Activated naive CD4-positive, alpha-beta T cell treated with anti-CD3 and anti-CD28 coated beads, Interleukin-2, amount 50 U/mL, for 16 hours (primary cell): ENCODE measurements around the gene HOXD4.

Source experiments
- DNase-seq: peaks from one replicate; pipeline ENCODE4 v3.0.0-alpha.2; 2020

HOXD4 gene

DNA sequence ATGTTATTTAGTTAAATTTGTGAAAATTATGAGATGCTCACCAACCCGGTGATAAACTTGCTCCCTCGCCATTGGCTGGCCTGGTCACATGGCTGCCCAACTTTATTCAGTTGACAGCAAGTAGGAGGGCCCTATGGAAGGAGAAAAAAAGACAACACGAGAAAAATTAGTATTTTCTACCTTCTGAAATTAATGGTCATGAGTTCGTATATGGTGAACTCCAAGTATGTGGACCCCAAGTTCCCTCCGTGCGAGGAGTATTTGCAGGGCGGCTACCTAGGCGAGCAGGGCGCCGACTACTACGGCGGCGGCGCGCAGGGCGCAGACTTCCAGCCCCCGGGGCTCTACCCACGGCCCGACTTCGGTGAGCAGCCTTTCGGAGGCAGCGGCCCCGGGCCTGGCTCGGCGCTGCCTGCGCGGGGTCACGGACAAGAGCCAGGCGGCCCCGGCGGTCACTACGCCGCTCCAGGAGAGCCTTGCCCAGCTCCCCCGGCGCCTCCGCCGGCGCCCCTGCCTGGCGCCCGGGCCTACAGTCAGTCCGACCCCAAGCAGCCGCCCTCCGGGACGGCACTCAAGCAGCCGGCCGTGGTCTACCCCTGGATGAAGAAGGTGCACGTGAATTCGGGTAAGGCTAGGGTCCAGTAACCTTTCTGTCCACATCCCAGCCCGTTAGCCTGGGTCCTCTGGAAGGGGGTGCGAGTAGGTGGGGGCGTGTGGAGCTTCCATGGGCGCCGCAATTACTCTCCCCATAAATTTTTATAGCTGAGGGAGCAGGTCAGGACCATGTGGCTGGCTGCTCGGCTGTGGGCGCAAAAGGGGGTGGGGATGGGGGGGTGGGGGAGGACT is at the start of gene HOXD4:
Gene HOXD4 (plus strand): TSS at position 109 of the 846 bp plus-strand sequence. CDS start 84 bp downstream, at position 193.
- DNase-seq = no peak

DNA sequence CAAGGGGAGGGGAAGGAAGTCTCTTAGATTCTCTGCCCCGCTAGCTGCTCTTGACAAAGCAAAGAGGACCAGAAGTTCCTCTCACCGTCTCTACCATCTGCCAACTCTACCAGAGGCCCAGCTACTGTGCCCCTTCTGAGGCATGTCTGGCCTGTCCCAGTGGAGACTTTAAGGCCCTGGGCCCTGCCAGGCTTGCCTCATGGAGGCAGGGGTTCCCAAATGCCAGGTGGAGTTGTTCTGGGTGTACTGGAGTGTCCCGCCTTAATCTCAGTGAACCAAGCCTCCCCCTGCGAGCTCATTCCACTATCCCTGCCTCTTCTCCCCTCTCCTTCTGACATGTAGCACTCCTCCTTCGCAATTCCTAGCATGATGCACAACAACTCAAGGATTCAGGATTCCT is 49.5 kb upstream of the HOXD4 start:
- no peak for DNase-seq

DNA sequence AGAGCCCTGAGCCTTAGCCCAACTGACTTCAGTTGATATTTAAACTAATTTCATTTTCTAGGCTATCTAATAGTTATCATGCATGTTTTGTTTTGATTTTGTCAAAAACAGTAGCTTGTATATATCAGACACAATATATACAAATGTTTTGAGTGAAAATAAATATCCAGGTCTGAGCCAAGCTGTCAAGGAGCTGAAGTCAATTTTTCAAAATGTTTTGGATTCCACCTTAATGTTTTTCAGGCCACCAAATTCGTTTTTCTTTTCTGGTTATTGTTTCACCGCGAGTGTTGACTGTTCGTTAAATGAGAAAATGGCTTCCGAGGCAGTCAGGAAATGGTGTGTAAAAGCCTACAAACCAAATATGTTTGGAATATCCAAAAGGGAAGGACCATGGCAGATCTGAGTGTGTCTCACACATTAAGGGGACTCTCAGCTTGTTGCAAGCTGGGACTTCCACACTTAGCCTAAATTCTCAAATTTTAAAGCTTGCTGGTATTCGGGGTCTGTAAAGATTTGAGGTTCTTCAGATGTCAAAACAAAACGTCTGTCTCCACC is 49.0 kb upstream of the HOXD4 start:
- no peak for DNase-seq

DNA sequence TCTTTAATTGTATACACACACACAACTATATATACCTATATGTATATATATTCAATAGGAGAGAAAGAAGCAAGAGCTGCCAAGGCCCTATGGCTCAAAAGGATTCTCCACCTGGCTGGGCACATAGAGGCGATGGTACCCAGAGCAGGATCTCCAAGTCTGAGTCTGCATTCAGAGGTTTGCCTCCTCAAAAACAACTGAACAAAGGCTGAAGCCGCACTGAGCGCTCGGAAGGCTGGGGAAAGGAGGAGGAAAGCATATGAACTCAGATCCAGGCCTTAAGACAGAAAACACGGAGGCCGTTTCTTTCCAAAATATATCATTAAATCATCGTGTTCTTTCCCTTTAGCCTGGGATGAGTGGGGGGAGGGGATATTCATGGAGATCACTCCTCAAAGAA is 48.2 kb upstream of the HOXD4 start:
- DNase-seq = no peak

DNA sequence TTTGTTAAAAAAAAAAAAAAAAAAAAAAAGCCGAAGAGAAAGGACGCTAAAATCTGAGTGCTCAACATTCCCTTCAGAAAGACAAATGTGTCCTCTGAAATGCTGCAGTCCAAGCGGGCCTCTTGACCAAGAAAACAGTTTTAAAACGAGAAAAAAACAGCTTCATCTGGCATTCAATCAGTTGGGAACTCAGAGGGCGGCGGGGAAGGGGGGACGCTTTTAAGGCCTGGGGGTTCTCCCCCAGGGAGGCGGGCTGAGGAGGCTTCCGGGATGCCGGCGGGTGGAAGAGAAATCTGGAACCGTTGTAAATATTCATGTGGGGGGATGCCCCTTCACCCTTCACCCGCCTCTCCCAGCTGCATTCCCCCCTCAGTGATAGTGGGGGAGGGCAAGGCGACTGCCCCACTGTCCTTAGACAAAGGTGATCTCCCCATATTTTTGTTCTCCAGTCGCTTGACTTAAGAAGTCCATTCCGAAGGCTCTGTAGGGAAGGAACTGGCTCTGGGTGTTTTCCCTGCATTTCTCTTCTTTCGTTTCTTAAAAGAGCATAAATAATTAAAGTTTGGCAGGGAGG is 47.5 kb upstream of the HOXD4 start:
- no peak for DNase-seq

DNA sequence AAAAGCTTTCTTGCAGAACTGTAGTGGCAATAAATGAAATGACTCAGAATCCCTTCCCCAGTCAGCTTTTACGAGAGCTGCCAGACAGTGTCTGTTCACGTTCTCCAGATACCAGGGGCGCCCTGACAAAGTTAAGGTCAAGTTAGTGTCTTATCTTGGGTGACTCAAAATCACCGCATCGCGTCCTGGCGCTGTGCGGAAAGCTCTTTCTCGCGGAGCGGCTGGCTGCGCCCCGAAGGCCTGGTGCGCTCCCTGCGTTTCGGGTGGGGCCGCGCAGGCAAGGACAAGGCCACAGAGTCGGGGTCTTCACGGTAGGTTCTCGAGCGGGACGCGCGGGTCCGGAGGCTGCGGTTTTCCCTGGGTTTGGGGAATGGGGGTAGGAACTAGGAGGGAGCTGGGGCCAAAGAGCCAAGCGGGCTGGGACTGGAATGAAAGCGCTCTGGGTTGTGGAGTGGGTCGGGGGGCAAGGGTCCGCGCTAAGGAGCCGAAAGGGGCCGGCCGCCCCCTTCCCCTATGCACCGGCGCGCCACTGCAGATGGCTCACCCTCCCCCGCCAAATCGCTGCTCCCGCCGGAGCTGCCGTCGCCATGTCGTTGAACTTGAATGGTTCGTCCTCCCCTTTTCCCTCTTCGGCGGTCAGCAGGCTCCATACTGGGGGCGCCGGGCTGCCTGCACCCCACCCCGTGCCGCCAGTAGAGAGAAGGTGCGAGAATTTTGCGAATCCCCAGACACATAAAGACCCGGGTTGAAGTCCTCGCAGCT is 46.9 kb upstream of the HOXD4 start:
- no peak for DNase-seq

DNA sequence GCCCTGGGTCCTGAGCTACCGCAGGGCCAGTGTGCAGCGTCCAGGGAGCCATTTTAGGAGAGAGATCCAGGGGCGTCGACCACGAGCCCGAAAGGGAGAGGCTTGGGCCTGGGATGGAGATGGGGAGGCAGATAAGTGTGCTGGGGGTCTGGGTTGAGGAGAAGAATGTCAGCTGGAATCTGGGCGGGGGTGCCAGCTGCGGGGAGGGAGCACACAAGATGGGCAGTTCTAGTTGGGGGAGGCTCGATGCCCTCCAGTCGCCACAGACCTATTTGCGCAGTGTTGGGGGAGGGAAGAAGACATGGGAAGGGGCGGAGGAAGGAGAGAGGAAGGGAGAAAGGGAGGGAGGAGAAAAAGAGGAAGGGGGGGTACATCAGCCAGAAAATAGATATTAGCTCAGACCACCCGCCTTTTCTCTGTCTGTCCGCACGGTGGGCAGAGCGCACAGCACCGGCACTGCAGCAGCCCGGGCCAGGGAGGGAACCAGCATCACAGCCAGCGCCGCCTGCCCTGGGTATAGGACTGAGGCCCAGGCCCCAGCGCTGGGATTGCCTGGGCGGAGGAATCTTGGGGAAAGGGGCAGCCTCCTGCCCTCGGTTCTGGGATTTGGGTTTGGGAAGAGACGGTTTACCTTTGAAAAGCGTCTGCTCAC is 46.1 kb upstream of the HOXD4 start:
- DNase-seq = no peak

DNA sequence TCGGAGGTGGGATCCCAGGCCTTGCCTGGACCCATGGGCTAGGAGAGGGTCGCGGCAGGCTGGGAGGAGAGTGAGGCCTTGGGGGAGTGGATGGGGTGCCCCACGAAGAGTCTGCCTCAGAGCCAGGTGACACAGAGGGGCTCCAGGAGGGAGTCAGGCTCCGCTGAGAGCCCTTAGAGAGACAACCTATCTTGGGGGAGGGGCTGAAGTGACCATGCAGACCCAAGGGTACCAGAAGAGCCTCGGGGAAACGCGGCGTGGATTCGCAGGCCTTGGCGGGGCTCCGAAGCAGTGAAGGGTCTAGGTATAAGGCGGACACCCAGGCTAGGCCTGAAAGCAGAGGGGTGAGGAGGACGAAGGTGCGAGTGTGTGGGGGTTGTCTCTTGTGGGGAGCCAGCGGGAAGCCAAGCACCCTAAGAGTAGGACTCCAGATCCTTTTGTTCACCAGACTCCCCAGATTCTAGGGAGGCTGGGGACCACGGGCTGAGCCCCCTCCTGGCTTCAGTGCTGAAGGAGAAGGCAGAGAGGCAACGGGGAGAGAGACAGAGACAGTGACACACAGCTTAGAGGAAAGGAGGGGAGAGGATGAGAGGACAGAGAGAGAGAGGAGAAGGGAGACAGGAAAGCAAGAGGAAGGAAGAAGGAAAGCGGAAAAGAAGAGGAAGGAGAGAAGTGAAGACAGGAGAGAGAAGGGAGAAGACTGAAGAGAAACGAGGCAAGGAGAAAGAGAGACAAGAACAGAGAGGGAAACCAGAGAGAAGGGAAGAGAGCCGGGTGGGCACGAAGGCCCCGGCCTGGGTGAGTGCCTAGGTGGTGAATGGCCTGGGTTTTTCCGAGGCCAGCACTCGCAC is 45.4 kb upstream of the HOXD4 start:
- DNase-seq = no peak

DNA sequence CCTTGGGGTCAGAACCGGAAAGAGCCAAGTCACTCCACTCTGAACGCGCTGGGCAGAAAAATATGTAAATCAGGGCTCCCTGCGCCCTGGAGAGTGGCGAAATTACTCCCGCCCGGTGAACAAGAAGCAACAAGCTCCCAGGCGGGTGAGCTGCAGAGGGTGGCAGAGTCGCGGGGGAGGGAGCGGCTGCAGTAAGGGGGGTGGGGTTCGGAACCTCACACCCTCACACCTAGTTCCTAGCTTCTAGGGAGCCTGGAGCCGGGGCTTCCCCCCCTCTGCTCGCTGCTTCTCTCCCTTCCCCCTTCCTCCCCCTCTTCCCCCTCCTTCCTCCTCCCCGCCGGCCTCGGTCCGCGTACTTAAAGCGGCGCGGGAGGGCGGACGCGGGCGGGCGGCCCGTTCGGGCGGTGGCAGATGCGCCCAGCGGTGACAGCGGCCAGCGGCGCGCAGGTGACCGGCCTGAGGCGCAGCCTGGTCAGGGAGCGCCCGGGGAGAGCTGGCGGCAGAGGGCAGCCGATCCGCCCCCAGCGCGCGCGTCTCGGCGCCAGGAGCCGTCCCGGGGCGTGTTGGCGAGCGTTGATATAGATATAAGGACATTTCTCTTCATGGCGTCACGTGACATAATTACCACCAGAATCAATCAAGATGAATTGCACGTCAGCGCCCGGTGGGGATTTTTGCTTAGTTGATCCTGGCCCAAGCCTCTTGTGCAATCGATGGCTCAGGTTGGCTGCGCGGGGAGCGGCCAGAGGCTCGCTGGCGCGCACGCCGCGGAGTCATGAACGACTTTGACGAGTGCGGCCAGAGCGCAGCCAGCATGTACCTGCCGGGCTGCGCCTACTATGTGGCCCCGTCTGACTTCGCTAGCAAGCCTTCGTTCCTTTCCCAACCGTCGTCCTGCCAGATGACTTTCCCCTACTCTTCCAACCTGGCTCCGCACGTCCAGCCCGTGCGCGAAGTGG is 44.5 kb upstream of the HOXD4 start, which contains the start of gene HOXD11:
Gene HOXD11 (plus strand): TSS at position 700 of the 959 bp plus-strand sequence. CDS start 76 bp downstream, at position 776.
- no peak for DNase-seq

DNA sequence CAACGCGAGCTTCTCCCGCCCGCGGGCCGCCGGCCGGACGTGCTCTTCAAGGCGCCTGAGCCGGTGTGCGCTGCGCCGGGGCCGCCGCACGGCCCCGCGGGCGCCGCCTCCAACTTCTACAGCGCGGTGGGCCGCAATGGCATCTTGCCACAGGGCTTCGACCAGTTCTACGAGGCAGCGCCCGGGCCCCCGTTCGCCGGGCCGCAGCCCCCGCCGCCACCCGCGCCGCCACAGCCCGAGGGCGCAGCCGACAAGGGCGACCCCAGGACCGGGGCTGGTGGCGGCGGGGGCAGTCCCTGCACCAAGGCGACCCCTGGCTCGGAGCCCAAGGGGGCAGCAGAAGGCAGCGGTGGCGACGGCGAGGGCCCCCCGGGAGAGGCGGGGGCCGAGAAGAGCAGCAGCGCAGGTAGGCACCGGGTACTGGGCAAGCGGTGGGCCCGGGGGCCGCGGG is 43.6 kb upstream of the HOXD4 start:
- no peak for DNase-seq

DNA sequence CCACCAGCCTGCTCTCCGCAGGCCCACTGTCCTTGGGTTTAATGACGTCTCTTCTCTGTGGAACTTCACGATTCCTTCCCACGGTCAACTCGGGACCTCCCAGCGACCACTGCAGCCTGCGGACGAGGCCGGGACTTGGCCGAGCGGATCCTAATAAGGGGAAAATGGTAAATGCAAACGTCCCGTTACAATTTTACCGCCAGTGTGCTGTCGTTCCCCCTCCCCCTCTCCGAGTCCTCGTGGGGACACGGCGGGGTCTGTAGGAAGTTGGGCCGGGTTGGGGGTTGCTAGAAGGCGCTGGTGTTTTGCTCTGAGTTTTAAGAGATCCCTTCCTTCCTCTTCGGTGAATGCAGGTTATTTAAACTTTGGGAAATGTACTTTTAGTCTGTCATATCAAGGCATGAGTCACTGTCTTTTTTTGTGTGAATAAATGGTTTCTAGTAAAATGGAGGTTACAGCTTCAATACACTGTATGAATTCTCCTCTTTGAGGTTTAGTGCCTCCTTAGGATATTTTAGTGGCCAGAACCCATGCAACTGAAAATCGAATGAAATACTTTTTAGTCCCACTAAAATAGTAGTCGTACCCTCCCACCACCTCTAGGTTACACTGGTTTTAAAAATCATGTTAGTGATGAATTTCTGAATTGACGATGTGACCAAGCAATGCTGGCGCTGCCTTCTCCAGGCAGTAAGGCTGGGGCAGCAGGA is 42.0 kb upstream of the HOXD4 start:
- no peak for DNase-seq

DNA sequence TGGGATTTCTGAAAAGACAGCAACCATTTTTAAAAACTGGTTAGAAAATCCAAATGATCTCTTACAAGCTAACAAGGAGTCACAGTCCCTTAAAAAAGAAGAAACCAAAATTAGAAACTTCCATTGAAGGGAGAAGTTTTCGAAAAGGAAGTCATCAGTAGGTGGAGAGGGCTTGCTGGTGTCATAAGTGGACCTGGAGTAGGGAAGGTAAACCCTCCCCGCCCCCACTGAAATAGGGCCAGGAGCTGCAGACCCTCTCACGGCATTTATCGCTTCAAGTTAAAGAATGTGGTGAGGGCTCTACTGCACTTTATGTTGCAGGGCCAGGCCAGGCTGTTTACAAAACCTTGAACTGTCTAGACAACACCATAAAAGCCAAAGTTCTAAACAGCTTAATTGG is 41.4 kb upstream of the HOXD4 start:
- DNase-seq = no peak

DNA sequence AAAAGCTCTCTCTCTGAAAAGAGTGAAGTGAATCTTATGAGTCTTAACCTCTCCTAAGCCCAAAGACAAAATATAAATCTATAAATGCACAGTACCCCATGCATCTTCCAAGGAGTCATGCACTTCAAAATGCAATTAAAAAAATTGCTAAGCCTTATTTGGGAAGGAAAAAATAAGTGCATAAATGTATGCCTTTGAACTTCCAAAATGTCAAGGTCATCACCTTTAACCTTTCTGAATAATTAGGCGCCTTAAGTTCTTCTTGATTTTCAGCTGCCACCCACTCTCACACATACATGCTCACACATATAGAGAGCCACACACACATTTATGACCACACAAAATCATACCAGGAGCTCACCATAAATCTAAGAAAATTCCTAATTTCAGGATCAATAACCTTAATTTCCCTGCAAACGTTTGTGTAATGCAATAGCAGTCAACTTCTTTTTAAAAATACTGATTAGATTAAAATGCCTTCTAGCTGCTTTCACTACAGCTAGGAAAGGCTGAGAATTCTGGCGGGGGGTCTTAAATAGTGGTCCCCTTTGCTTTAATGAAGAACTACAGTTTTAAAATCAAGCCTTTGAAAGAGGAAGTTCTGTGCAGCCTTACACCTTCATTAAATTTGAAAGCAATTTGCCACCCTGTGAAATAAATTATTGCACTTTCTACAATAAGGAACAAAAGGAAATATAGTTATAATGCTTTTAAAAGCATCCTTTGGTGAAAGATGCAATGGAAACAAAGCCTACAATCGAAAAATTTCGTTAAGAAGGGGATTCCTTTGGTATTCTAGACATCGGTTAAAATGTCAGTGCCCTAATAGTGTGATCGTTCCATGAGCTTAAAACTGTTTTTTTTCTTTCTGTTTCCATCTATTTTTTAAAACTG is 40.7 kb upstream of the HOXD4 start:
- DNase-seq = no peak

DNA sequence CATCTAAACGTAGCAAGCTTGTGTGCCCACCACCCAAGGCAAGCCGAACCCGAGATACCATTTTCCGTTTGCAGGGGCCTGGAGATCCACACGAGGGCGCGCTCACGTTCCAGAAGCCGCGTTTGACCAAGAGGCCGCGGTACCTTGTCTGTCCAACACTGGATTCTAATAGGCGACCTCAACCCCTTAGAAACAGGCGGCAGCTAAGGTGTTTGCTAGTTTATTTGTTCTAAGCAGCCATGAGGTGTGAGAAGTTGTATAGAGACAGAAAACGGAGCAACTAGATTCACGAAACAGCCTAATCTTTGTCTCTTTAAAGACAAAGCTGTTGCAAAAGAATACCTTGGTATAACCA is 40.1 kb upstream of the HOXD4 start:
- no peak for DNase-seq

DNA sequence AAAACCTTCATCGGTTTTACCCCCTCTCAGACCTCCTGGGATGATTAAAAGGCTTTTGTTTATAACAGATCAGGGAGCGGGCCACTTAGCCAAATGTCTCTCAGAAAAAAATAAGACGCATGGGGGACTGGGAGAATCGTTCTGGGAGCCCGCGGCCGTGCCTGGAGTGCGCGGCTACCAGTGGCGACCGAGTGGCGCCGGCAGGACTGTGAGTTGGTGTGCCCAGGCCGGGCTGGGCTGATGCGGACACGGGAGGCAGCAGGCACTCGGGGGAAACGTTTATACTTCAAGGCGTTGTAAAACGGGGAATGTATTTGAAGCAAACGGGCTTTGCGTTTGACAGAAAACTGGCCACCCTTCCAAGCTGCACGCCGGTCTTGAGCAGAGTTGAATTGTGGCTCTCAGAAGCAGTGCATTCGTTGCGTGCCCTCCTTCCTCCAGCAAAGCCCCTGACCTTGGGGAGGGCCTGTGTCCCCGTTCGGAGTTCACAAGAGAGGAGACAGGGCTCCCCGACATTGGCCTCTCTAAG is 39.4 kb upstream of the HOXD4 start:
- DNase-seq = no peak

DNA sequence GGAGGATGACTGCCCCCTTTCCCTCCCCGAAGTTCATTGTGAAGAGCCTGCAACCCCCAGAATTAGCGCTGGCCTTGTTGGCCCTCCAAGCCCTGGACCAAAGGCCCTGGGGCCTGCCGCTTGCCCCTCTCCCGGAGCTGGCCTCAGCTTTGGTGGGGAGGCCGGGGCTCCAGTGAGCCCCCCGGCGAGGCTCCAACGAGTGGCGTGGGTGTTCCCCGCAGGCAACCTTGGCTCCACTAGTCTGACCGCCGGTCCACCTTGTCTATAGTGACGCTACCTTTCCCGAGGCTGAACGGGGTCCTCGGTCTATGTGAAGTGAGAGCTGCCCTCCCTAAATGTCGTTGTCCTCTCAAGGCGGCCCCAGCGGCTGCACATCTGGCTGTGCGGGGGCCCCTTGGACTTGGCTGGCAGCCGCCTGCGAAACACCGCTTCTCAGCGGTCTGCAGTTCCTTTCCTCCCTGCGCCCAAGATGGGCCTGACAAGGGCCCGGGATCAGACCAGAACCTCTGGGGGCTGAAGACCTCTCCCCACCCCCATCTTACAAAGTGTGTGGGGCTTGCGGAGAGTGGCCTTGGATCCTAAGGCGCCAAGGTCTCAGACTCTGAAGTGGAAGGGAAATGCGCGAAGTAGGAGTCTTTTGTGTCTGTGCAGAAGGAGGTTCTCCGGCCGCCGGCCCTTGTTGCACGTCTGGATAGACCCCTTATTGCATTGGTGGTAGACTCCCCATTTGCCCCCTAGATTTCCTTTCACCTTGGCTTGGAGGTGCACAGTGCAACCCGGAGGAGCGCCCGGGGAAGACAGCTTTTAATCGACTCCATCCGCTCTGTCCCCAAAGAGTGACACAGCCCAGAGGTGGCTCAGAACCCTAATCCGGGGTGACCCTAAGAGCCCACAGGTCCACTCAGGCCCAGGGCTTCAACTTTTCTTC is 38.7 kb upstream of the HOXD4 start:
- DNase-seq = no peak

DNA sequence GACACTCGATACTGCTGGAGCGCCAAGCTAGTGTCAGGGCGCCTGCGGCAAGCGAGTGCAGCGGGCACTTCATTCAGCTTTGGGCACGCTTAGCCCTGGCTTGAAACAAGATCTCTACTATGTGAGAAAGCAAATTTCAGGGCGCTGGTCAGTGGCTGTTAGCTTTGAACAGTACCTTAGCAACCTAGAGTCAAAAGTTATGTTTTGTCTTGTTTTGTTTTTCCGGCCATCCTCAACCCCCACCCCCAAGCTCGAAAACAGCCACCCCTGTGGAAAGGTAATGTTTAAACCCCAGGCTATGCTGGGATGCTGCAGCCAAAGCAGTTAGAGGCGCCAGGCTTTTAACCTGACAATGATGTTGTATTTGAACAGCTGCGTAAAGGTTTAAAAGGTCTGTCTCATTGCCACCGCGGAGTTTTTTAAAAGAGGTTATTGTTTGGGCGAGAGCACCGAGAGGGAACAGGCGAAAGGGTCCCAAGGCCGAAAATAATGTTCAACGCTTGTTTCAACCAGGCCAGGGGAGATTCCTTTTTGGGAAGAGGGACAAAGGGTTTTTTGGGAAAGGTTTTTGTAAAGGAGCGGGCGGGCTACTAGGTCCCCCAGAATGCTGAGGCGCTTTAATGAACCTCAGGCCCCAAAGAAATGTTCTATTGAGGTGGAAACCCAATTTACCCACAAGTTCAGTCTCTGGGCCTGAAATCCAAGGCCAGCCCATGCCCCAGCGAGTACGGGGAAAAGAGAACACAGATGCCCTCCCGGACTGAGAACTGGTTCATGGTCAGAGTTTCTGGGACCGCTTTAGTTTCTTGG is 37.0 kb upstream of the HOXD4 start:
- no peak for DNase-seq
